Tibial artery (tissue), 4 donors: ENCODE results near the gene SERBP1.
"Not testable (repeated sequence)": the region's sequence is repeated elsewhere in the genome, so short reads cannot be mapped to it uniquely, and the experiment has no call there.

Experiments used
- DNase-seq, 2 donors: peaks; one replicate each; pipeline ENCODE4 v3.0.0-alpha.2; 2019
- H3K27ac ChIP-seq, 2 donors: fragments of 200-600 bp; sonication (generic) in 1 of 2; 1 replicate in 1 of 2; 2 replicates in 1 of 2; pipeline ENCODE4 v1.5.1; 2018 to 2019; ENCODE audit warnings: mild to moderate bottlenecking in 1 of 2
- H3K27me3 ChIP-seq, 2 donors: fragments of 200-600 bp; sonication (generic) in 1 of 2; one replicate each; pipeline versions ENCODE4 v1.5.1 to v1.6.0; 2016 to 2019
- H3K36me3 ChIP-seq, 3 donors: fragments of 200-600 bp; sonication (generic) in 2 of 3; one replicate each; pipeline ENCODE4 v1.5.1; 2016 to 2019; ENCODE audit warnings: mild to moderate bottlenecking in 2 of 3
- H3K4me1 ChIP-seq, 4 donors: fragments of 200-600 bp; sonication (generic) in 2 of 4; 1 replicate in 3 of 4; 2 replicates in 1 of 4; pipeline ENCODE4 v1.5.1; 2016 to 2019
- H3K4me3 ChIP-seq, 2 donors: fragments of 200-600 bp; sonication (generic) in 1 of 2; 1 replicate in 1 of 2; 2 replicates in 1 of 2; pipeline ENCODE4 v1.5.1; 2018 to 2019; ENCODE audit warnings: mild to moderate bottlenecking in 2 of 2
- H3K9me3 ChIP-seq, 3 donors: fragments of 200-600 bp; sonication (generic) in 1 of 3; one replicate each; pipeline ENCODE4 v1.5.1; 2016 to 2019
- intact Hi-C: fragments of 100-400 bp; cut with DNase I; formaldehyde crosslinking; loops from one replicate; pipeline ENCODE4 v1.15.0; 2023; ENCODE audit warnings: low total_unique reads
- TF ChIP-seq, protein P1 (sequence below), 2 experiments: fragments of 200-600 bp in 1 of 2; fragments of 450-650 bp in 1 of 2; IDR thresholded peaks; one replicate each; pipeline ENCODE4 v1.5.1; 2017 to 2019; ENCODE audit warnings: antibody characterized with exemption in 2 of 2, mild to moderate bottlenecking in 1 of 2, moderate library complexity in 1 of 2

The SERBP1 gene

DNA sequence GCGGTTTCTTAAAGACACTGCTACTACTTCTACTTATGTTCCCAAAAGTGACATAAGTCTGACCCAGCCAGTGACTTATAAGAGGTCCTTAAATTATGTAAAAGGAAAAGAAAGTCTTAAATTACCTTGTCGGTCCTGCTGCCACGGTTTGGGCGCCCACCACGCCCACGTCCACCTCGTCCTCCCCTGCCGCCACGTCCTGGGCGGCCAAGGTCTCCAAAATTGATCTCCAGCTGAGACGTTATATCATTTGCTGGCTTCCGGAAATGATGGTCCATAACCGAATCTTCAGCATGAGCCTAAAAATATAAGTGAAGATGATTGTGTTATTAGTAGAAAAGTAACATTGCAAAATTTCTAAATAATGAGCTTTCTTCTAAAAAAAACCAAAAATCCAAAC lies 15.2 kb downstream of the SERBP1 start:
- intact Hi-C loops = no loop called here
- peaks cover 79 to 91% (median 82%) of the 10 kb centered on the region in 3 donors for H3K36me3 ChIP-seq

DNA sequence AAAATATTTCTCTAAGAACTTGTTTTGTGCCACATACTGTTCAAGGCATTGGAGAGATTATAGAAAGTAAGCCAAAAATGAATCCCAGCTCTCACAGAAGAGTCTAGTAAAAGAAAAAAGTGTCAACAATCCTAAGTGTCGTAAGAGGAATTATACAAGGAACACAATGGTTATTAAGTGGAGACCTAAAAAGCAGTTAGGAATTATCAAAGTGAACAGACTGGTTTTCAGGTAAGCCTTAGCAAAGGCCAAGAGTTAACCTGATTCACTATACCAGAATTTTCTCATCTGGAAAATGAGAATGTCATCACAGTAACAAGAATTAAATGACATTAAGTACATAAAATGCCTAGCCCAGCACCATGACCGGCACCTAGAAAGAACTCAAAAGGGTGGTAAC lies 15.6 kb downstream of the SERBP1 start:
- TF ChIP-seq, protein P1, sequence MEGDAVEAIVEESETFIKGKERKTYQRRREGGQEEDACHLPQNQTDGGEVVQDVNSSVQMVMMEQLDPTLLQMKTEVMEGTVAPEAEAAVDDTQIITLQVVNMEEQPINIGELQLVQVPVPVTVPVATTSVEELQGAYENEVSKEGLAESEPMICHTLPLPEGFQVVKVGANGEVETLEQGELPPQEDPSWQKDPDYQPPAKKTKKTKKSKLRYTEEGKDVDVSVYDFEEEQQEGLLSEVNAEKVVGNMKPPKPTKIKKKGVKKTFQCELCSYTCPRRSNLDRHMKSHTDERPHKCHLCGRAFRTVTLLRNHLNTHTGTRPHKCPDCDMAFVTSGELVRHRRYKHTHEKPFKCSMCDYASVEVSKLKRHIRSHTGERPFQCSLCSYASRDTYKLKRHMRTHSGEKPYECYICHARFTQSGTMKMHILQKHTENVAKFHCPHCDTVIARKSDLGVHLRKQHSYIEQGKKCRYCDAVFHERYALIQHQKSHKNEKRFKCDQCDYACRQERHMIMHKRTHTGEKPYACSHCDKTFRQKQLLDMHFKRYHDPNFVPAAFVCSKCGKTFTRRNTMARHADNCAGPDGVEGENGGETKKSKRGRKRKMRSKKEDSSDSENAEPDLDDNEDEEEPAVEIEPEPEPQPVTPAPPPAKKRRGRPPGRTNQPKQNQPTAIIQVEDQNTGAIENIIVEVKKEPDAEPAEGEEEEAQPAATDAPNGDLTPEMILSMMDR (IDR thresholded peaks at IDR 0.05) = no peak
- H3K36me3 ChIP-seq = peaks cover 75 to 91% (median 80%) of the 10 kb centered on the region in 3 donors
- no peaks in the 10 kb centered on the region for H3K27me3 ChIP-seq
- no peak overlapping the region for H3K27ac ChIP-seq
- H3K4me3 ChIP-seq = no peak overlapping the region
- DNase-seq = no peak
- H3K9me3 ChIP-seq = no peaks in the 10 kb centered on the region
- intact Hi-C loops = no loop called here
- H3K4me1 ChIP-seq = no peaks in the 10 kb centered on the region

More for the DNA sequence above, 15.2 kb downstream of the SERBP1 start:
- no peak overlapping the region for H3K27ac ChIP-seq
- DNase-seq = no peak
- H3K4me3 ChIP-seq = no peak overlapping the region
- no peaks in the 10 kb centered on the region for H3K27me3 ChIP-seq
- TF ChIP-seq, protein P1 (IDR thresholded peaks at IDR 0.05) = no peak
- H3K4me1 ChIP-seq = no peaks in the 10 kb centered on the region
- H3K9me3 ChIP-seq = no peaks in the 10 kb centered on the region

DNA sequence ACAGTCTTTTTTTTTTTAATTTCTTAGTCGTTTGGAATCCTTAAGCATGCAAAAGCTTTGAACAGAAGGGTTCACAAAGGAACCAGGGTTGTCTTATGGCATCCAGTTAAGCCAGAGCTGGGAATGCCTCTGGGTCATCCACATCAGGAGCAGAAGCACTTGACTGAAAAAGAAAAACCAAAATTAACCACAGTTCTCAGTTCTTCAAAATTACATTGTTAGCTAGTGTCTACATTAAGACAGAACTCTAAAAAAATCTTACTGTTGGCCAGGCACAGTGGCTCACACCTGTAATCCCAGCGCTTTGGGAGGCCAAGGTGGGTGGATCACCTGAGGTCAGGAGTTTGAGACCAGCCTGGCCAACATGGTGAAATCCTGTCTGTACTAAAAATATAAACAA lies 17.1 kb downstream of the SERBP1 start:
- H3K27ac ChIP-seq, intact Hi-C loops, H3K9me3 ChIP-seq, H3K4me3 ChIP-seq, H3K4me1 ChIP-seq, H3K27me3 ChIP-seq, DNase-seq: not testable (repeated sequence)
- peaks cover 62 to 84% (median 65%) of the 10 kb centered on the region in 3 donors for H3K36me3 ChIP-seq

DNA sequence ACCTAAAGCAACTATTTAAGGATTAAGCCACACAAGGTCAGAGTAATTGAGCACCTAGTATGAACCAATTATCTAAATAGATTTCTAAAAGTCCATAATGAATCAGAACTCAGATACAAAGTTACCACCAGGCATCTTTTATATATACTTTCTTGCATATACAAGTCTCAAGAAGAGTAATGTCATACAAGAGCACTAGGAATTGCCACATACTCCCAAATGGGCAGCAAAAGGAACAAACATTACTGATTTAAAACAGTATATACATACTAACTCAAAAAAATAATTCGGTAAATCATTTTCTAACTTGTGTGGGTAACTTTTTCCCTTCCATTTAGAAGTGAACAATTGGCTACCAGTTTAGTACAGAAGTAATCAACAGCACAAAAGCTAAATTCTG lies 22.1 kb downstream of the SERBP1 start:
- intact Hi-C loops = no loop called here
- no peaks in the 10 kb centered on the region for H3K9me3 ChIP-seq
- TF ChIP-seq, protein P1 (IDR thresholded peaks at IDR 0.05) = no peak
- H3K27me3 ChIP-seq = no peaks in the 10 kb centered on the region
- H3K27ac ChIP-seq = no peak overlapping the region
- H3K4me3 ChIP-seq = no peak overlapping the region
- peaks cover 0 to 5% (median 0%) of the 10 kb centered on the region in 4 donors for H3K4me1 ChIP-seq
- peaks cover 17 to 48% (median 17%) of the 10 kb centered on the region in 3 donors for H3K36me3 ChIP-seq
- no peak for DNase-seq

DNA sequence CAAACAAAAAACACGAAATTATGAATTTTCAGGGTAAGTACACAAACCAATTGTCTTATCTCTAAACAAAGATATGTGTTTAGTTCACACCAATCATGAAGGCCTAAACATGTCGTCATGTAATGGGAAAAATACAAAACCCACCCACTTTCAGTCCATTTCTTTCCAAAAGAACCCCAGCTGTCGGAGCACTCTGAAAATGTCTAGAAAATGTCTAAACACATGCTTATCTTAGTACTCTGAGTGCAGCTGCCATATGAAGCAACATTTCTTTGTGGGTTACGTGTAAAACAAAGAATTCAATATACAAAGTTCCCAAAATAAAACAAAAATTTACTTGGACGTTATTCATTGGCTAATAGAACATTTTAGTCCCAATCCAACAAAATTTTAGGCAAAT lies 22.7 kb downstream of the SERBP1 start:
- DNase-seq = no peak
- intact Hi-C loops = no loop called here
- peaks cover 14 to 41% (median 14%) of the 10 kb centered on the region in 3 donors for H3K36me3 ChIP-seq
- H3K4me1 ChIP-seq = peaks cover 0 to 5% (median 0%) of the 10 kb centered on the region in 4 donors
- no peak overlapping the region for H3K27ac ChIP-seq
- H3K27me3 ChIP-seq = no peaks in the 10 kb centered on the region
- no peaks in the 10 kb centered on the region for H3K9me3 ChIP-seq
- H3K4me3 ChIP-seq = no peak overlapping the region
- TF ChIP-seq, protein P1 (IDR thresholded peaks at IDR 0.05) = no peak

DNA sequence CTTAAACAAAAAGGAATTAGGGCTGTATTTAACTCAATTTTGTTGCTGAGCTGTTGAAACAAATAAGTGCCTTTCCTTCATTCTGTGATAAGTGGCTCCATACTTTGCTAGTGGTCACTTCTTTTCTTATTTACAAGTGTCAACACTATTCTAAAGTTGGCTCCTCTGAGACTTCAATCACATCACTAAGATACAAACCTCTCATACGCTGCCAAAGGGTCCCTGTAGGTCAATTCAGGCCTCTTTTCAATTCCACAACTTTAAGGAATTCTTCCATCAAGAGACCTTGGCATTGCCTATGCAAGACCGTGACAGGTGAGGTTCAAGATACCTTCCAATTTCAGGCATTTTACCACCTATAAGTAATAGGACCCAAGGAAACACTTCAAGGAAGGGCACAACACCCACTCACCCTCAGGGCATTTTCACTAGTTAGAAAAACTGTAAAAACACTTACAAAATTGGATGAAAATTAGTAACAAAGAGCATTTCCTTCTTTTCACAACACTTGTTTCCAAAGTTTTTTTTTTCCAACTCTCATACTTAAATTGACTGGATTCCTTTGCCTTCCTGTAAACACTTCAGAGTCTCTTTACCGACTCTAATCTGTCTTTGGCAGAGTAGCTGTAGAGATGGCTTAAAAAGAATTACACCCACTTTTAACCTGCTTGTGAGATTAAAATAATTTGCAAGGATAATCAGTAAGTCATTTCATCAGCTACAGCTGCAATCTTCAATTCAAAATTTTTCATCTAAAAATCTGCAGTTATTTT lies 24.5 kb downstream of the SERBP1 start:
- Histone ChIP-seq H3K27ac (no peak overlapping the region), H3K27me3 (no peaks in the 10 kb centered on the region), H3K4me3 (no peak overlapping the region), H3K36me3 (peaks cover 0 to 26% (median 1%) of the 10 kb centered on the region in 3 donors), H3K4me1 (peaks cover 0 to 17% (median 3%) of the 10 kb centered on the region in 4 donors), H3K9me3 (no peaks in the 10 kb centered on the region)
- intact Hi-C loops = no loop called here
- TF ChIP-seq, protein P1 (IDR thresholded peaks at IDR 0.05) = no peak
- DNase-seq = no peak
